Astrocyte of the hippocampus (primary cell): Measurements from ENCODE around the gene MPZL1.
A peak's percentile ranks its signal among the peaks of the same experiment; 100 is the strongest.

Experiments used
- DNase-seq: peaks from one replicate; pipeline ENCODE4 v3.0.0; 2011; ENCODE audit warnings: low read depth, low spot score

MPZL1 gene

DNA sequence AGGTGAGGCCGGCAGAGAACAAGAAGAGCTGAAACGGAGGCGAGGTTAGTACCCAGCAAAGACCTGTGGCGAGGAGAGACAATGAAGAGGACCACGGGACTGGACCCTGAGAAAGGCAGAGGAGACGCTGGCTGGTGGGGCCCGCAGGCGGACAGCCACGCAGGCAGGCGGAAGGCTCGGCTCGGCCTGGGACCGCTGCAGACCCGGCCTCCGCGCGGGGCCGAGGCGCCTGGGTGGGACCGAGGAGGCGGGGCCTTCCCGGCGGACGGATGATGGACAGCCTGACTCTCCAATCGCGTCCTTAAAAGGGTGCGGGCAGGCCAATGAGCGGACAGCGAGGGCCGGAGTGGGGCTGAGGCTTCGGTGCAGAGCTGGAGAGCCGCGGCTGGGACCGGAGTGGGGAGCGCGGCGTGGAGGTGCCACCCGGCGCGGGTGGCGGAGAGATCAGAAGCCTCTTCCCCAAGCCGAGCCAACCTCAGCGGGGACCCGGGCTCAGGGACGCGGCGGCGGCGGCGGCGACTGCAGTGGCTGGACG is at the start of gene MPZL1:
MPZL1 (plus strand) TSS at position 366 of the 535 bp plus-strand sequence. CDS start 170 bp downstream, outside the sequence.
- DNase-seq: peak; percentile 98

DNA sequence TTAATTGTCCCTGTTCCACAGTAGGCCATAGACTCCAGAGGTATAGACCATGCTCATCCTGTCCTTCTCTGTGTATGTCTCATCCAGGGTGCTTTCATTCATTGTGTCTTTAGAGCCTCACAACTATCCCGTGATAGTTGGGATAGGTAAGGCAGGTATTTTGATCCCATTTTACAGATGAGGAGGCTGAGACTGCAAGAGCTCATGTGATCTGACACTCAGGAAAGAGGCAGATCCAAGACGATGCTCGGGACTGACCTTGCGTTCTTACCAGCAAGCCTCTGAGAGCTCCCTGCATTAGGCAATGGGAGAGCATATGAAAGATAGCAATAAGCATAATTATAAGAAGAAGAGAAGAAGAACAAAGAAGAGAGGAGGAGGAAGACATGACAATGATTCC is 49.0 kb upstream of the MPZL1 start:
- DNase-seq: no peak

DNA sequence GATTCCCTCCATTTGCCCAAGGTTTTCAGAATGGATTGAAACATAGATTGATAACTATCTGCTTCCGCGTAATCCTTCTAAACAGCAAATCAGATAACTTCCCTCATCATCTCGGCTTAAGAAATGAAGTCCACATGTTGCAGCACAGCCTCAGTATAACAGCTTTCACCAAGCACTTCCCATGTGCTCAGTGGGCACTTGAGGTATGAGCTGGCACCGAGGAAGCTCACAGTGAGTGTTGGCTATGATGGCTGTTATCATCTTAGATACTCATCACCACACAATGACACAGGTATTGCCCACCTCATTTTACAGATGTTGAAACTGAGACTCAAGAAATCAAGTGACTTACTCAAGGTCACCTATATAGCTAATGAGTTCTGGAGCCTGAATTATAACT is 48.5 kb upstream of the MPZL1 start:
- DNase-seq: no peak

DNA sequence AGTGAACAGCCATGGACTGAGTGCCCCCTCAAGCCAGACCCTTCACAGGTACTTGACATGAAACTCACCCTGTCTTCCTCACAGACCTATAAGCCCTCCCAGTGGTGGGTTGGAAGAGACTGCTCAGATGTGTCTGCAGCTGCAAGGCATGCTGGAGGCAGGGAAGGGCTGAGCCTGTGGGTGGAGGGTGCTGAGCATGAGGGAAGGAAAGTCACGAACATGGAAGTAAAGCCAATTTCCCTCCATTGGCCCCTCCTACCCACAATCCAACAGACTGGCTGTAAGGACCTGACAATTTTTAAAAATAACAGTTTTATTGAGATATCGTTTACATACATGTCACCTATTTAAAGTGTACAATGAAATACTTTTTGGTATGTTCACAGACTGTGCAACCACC is 47.6 kb upstream of the MPZL1 start:
- no peak for DNase-seq

DNA sequence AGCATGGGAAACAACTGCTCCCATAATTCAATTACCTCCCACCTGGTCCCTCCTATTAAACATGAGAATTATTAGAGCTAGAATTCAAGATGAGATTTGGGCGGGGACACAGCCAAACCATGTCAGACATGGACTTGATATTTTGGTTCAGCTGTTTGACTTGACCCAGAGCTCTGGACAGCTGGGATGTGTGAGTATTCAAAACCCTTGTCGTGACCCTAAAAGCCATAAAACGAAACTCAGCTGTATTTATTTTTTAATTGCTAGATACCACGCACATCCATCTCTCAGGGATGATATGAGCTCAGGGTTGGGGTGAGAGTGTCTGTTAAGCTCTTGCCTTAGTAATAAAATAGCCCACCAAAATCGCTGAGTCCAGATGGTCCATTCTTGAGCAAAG is 46.3 kb upstream of the MPZL1 start:
- DNase-seq: no peak

DNA sequence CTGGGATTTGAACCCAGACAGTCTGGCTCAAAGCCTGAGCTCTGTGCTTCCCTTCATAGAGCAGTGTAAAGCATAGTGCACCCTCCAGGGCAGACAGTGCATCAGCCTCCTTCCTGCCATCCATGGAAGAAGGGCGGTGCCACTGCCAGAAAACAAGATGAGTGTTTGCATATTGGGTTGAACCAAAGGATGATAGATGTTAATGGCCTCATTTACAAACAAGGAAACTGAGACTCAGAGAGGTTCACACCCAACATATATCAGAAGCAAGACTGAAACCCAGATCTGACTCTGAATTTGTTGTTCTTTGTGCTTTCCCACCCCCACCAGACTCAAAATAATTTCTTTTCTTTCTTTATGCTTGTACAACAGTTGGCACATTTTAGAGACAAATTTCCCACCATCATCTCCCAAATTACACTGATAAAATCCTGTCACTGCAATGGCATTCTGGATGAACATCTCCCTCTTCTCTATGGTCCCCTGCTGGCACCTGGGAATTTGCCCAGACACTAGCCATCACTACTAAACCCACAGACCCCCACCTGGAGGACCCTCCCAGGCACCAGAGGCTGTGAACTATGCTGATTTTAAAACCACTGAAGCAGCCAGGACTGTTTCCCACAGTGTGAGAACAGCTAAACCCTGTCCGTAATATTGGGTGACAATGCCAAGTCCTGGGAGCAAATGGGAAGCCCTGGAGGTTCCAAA is 45.4 kb upstream of the MPZL1 start:
- no peak for DNase-seq

DNA sequence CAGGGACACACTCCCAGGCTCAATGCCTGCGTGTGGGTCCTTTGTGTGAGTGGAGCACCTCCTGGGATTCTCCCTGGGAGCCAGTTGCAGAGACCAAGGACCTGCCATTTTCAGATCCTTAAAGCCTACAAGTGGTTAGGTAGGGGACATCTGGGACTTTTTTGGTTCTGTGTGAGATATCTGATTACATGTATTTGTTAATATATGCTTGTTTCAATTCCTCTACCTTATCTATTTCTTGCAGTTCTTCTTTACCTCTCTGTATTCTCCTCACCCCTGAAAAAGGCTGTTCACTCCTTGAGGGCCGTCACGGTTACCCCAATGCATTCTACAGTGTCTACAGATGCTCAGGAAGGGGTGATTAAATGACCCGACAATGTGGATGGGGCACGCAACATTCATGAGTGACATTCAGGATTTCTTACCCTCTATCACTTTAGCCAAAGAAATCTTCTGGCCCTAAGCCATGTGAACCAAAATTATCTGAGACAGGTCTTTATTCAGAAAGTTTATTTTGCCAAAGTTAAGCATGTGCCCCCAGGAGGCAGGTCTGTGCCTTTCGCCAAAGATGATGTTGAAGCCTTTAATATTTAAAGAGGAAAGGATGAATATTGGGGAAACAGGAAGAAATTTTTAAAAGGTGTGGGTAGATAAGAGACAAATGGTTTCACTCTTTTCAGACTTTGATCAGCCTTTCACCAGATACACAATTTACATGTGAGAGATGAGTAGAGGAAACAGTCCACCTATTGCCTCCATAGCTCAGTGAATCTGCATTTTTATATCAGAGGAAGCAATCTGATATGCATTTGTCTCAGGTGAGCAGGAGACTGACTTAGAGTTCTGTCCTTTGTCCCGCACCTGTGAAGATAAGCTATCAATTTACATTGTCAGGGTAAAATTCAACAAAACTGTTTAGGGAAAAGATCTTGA is 44.6 kb upstream of the MPZL1 start:
- no peak for DNase-seq

DNA sequence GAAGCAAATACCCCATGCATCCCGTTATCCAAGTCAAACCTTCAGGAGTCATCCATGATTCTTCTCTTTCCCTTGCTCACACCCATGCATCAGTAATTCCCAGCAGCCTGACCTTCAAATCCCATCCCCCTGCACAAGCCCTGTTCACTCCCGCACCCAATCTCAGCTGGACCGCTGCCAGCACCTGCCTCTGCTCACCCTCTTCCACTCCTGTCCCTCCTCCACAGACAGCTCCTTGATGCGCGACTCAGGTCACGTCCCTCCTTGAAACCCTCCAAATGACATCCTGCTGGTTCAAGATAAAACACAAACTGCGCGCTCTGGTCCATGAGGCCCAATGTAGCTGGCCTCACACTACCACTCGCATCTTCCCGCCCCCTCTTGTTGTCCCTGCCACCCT is 43.4 kb upstream of the MPZL1 start:
- no peak for DNase-seq

DNA sequence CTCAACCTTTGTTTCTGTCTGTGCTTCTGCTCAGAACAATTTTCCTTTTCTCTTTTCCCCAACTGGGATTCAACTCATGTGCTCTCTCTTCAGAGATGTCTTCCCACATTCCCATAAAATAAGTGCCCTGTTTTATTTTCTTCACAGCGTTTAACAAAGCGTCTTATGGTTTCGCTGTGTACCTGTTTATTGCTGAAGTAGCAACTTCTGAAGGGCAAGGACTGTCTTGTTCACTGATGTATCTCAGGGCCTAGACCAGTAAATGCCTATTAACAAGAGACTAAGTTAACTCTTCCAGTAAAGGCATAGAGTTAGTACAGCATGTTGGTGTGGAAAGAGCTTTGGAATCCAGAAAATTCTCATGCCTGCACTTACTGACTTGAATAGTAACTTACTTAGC is 42.9 kb upstream of the MPZL1 start:
- DNase-seq: no peak

DNA sequence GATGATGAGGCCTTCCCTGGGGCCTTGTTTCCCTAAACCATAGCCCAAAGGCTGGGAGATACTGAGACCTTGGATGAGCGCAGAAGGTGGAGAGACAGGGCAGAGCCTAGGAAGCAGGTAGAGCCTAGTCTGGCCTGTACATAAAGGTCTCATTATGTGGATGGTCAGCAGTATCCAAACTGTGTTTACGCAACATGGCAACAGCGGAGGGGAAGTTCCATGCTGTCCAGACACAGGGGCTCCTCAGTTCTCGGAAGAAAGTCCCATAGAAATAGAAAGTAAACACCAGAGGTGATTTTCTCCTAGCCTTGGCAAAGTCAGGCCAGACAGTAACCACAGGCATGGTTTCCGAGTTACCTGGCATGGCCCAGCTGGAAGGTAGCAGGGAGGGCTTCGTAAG is 42.1 kb upstream of the MPZL1 start:
- no peak for DNase-seq

DNA sequence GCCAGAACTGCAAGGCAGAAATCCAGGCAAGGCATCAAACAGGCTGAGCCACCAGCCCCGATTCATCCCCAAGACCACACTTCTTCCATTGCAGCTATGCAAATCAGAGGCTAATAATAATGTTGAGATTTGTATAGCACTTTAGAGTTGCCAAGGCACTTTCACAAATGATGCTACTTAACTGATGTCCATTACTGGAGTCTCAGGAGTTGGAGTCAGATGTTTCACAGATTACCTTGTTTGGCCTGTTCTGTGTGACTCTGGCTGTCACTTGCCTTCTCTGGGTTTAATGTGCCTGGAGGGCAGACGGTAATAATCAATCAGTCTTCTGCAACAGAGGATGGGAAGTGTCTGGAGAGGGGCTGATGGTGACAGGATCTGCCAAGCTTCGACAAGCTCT is 40.8 kb upstream of the MPZL1 start:
- DNase-seq: no peak

DNA sequence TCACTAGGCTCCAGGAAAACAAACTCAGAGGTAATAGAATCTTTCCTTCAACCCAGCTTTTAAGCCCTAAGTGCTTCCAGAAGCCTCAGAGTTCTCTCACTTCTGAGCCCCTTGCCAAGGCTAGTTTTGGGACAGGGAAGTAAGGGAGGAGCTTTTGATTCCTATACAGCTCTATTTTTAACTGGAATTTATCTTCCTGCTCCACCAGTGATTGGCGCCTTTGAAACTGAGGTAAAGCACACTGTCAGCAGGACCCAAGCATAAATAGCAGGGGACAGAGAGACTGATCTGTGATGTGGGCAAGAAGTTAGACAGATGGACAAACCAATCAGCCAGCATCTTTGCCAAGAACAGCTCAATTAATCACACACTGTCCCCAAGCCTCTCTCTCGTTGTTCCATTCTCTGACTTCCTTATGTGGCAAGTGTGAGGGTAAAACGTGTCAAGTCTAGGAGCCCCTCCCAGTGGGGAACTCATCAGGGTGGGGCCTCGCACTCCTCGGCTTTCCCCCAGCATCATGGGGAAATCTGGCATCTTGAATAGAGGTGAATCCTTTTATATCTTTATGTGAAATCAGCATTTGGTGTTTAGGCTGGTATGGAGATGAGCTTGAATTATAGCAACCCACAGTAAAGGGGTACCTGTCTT is 40.2 kb upstream of the MPZL1 start:
- no peak for DNase-seq

DNA sequence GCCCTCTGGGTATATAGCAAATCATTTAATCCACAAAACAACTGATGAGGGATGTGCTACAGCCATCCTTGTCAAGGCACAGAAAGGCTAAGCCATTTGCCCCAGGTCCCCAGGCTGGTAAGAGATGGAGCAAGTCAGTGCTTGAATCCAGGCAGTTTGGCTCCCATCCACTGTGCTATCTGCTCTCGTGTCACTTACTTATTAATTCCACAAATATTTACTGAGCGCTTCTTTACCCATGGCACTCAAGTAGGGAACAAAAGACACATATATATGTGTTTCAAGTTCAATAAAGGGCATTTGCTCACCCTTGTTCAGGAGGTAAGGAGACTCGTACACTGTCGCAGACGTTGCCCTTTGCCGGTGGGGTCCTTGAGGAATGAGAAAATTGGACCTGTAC is 38.6 kb upstream of the MPZL1 start:
- DNase-seq: no peak

DNA sequence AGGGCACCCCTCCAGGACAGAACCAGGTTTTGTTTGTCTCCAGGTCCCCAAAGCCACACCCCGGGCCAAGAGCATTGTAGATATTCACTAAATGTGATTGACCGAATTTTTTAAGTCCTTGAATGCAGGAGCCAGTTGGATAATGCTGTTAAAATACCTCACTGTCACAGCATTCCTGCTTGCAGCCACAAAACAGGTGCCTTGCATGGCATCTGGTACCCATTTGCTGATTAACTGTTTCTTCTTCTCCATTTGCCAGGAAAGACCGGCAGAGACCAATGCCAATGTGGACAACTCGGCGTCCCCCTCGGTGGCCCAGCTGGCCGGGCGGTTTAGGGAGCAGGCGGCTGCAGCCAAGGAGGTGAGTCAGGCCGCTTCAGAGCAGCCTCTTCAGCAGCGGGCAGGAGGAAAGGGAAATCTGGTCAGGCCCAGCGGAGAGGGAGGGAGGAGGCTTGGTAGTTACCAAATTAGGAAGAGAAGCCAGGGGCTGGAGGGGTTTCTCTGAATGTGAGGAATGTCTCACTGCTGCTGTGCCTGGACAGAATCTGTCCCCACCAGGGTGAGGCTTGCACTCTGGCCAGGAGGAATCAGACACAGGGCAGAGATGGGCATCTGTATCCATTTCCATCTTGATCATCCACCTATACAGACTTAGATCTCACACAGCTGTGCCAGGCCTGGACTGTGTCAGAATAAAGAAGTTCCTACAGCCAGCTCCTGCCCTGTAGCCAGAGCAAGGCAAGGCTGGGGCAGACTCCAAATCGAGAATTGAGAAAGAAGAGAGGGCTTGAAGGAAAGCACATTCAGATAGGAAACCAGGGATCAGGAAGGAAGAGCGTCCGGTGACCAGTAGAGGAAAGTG is 37.9 kb upstream of the MPZL1 start:
- peak; percentile 78 for DNase-seq

DNA sequence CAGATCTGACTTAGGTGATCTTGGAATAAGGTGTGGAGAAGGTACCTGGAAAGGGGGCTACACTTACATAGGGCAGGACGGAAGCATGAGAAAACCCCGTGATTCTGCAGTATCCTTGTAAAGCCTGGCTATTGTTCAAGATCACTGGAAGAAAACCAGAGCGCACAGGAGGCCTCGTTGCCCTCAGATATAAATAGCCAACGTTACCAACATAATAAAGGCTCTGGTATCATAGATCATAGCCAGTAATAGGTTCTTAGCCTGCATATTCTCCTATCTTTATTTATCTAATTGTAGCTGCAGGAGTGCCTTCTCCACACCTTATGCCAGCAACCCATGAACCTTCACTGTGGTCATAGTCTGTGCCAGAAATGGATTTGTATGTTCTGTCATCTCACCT is 35.9 kb upstream of the MPZL1 start:
- DNase-seq: no peak

DNA sequence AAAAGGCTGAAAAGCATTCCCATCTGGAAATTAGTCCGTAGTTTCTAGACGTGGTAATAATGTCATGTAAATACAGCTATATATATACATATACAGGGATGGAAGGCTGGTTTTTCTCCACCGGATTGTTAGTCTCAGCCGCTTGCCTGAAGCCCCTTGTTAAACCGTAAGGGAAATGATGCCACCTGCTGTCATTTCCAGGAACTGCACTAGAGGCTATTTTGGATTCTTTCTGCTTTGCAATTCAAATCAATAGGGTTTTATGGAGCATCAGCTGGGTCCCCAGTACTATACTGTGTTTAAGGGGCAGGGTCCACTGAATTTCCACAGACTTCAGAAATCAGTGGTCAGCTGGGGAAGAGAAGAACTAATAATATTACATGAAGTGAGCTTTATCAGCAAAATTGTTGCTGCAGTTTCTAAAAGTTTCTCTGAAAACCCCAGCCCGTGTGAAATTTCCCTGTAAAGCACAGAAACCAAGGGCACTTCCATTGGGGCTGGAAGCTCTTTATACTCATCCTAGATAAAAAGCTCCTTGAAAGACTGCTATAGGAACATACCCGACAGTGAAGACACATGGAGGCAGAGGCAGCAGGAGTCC is 33.8 kb upstream of the MPZL1 start:
- peak; percentile 87 for DNase-seq

DNA sequence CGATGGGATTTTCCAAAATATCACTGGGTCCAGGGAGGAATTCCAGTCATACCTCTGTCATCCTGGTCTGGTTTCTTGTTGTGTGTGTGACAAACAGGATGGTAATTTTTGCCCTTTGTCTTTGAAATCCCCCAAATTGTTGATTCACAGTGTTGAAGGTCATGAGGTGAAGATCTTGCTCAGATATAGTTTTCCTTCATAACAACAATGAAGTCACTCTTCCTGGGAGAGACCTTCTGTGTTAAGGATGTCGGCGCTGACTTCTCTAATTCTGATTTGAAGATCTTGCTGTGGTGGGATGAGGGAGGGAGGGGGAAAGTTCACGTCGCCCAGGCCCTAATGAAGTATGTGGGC is 32.2 kb upstream of the MPZL1 start:
- DNase-seq: no peak

DNA sequence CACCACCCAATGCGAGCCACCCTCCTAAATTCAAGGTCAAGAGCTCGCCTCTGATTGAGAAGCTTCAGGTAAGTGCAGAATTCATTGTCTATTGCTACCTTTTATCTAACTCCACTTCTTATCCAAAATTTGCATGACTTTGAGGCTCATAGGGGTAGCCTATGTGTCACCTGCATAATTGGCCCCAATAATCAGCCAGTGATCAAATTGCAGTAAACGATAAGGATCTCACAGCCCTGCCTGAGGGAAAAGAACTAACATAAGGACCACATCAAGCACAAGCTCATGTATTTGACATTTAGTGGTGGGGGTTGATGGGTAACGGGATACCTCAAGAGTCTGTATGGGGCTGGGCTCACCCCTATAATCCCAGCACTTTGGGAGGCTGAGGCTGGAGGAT is 31.7 kb upstream of the MPZL1 start:
- DNase-seq: no peak

DNA sequence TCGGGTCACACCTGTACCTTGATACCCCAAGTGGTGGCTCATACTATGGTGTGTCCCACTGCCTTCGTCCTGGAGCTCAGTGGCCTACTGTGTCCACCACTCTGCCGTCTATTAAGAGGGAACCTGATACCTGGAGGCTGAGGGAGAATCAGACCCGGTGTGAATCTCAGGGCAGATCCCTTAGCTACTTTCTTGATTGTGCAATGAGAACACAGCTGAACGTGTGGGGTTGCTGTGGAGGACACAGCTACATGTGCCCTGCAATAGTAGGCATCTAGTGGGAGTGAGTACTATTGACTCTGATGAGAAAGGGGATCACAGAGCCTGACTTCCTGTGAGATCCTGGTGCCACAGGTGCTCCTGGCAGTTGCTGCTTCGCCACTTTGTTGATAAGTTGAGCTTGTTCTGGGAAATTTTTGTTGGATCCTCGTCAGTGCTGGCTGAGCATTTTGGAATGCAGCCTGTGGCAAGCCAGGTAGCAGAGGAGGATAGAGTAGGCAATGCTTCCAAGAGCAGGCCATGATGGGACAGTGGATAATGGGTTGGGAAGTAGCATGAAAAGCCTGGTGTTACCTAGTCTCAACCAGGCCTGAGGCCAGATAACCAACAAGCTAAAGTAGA is 28.2 kb upstream of the MPZL1 start:
- no peak for DNase-seq

DNA sequence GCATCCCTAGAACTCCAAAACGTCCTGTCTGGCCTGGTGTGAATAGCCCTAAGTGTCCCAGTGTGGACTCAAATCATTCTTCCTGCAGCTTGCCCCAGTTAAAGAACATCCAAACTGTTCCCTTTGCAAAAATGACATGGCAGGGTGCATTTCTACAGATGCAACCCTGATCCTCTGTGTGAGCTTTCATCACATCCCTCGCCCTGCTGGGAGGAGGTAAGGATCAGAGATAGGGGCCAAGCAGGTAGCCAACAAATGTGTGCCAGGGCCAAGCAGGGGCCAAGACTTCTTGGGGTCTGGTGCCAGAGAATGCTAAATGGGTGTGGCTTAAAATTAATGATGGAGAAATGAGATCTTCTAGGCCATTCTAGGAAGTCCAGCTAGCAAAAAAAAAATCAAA is 27.1 kb upstream of the MPZL1 start:
- no peak for DNase-seq

DNA sequence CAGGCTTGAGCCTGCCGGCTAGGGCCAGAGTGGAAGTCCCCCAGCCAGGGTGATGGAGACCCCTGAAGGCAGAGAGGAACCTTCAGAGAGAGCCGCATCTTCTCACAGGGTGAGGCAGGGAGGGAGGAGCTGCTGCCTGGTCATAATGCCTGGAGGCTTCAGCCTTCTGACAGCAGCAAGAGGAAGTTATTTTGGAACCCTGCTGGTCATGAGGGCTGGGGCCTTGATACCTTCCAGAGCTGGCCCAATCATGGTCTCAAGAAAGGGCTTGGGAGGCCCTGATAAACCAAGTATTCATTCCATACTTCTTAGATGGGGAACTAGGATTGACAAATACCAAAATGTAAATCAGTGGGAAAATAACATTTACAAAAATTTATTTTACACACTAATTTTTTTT is 26.6 kb upstream of the MPZL1 start:
- DNase-seq: no peak
